CD4-positive, alpha-beta T cell treated with Interleukin-12 subunit alpha and Interleukin-12 subunit beta, for 1 hour (primary cell): ENCODE data around the gene DEFB131A.
"Not testable (repeated sequence)": the region's sequence is repeated elsewhere in the genome, so short reads cannot be mapped to it uniquely, and the experiment has no call there.

Experiments used
- DNase-seq: peaks from one replicate; pipeline ENCODE4 v3.0.0-alpha.2; 2020

DEFB131A gene, protein sequence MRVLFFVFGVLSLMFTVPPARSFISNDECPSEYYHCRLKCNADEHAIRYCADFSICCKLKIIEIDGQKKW

DNA sequence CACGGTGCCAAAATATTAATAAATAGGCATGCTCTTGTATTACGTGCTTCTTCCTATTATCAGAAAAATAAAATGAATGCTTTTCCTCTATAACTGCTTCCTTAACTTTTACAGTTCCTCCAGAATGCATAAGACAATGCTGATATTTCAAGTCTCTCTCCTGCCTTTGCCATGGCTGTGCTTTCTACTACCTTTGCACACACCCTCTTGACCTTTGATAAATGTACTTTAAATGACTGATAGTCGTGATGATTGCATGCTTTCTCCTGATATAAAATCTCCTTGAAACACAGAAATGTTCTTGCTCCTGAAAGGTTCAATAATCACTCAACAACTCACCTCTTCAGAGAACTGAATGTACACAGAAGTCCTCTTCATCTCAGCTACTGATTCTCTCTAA, at the start of gene DEFB131A:
Gene DEFB131A (plus strand): TSS at position 301 of the 400 bp plus-strand sequence. CDS start 120 bp downstream, outside the sequence.
- not testable (repeated sequence) for DNase-seq

DNA sequence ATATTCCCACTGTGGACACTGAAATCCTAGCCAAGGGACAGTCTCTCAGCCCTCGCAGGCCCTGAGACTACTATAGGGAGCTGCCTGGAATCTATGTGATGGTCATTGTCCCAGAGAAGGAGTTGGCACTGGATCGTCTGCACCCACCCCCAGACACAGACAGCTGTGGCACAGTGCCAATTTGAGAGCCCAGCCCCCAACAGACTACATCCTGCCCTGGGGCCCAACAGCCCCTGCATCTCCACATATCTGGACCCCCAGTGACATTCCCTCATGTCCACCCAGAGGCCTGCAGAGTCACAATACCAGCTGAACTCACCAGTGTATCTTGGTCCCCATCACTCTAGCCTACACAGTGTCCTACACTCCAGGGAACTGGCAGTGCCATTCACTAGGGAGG, 38.4 kb upstream of the DEFB131A start:
- not testable (repeated sequence) for DNase-seq

DNA sequence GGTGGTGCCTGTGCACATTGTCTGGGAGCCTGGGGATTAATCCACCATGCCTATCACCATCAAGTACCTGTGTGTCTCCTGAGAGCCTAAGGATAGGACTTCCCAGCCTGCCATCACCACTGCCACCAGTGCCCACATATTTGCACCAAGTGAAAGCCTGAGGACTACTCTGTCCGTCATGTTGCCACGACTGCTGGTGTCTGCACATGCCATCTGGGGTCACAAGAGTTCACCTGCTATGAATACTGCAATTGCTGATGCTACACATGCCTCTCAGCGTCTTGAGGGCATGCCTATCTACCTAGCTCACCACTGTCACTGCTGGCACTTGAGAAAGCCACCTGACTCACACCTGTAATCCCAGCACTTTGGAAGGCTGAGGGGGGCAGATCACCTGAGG, 37.7 kb upstream of the DEFB131A start:
- not testable (repeated sequence) for DNase-seq

DNA sequence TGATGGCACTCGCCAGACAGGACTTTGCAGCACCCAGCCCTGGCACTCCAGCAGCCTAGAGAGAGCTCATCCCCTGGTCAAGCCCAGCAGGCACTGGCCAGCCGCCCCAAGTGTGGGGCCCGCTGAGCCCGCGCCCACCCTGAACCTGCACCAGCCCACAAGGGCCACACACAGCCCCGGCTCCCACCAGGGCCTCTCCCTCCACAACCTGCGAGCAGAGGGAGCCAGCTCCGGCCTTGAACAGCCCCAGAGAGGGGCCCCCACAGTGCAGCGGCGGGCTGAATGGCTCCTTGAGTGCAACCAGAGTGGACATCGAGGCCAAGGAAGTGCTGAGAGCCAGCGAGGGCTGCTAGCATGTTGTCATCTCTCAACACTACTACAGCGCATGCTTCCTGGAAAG, 34.4 kb upstream of the DEFB131A start:
- DNase-seq: no peak

DNA sequence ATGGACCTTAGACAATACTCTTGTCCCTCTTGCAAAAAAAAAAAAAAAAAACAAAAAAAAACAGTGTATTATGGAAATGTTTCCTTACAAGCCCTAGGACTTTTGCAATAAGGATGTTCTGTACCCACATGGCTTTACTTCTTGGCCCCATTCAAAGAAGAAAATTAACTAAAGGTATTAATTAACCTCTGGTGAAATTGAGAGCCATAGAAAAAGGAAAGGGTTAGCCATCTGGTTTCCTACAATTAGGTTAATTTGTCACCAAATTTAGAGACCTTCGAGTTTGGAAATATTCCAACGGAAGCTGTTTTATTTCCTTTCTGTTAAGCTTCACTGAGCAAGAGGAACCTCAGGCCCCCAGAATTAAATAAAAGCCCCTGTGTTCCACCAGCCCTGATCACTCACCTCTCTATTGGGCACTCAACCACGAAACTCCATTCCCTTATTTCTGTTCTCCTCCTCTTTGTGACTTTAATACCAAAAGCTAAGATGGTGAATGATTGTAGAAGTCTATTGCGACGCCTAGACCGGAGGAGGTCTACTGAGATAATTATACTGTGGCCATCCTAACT, 22.2 kb upstream of the DEFB131A start:
- DNase-seq: not testable (repeated sequence)

DNA sequence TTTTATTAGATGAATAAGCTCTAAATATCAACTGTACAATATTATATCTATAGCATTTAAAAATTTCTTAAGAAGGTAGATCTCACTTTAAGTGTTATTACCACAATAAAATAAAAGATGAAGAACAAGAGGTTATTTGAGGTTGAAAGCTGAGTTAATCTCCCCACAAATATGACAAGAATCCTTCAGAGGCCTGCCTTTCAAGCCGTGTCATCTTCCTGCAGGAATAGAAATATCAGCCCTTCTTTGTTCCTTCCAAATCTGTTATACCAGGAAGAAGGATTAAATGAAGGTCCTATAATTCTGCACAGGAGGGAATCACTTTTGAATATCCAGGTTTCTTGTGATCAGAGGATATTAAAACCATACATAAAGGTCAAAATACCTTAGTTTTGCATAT, 18.3 kb upstream of the DEFB131A start:
- not testable (repeated sequence) for DNase-seq

DNA sequence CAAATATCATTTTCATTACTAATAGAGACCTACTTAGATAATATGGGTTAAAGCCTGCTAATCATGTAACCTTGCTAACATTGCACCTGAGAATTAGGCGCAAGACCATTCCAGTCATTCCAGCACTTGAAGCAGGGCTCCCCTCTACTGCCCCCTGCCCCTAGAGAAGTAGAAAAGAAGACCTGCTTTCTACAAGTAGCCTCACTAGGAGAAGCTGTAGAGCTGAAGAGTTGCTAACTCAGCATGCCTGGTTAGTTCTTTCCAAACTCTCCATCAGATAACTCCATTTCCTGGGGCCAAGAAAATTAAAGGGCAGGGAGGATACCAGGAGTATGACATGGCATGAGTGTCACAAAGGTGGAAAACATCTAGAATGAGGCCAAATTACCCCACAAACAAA, 14.2 kb upstream of the DEFB131A start:
- not testable (repeated sequence) for DNase-seq

DNA sequence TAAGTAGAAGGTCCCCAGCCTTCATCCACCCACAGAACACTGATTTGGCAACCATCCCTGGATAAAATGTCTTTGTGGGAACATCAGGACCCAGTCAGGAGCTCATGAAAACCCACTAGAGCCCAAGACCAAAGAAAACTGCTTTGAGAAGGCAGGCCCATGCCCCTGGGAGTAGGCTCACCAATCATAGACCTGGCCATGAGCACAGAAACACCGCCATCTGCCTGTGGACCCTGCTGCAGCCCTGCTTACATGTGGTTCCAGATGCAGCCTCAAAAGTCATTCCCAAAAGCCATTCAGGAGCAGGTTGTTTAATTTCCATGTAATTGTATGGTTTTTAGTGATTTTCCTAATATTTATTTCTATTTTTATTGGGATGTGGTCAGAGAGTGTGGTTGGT, 10.9 kb upstream of the DEFB131A start:
- DNase-seq: not testable (repeated sequence)

DNA sequence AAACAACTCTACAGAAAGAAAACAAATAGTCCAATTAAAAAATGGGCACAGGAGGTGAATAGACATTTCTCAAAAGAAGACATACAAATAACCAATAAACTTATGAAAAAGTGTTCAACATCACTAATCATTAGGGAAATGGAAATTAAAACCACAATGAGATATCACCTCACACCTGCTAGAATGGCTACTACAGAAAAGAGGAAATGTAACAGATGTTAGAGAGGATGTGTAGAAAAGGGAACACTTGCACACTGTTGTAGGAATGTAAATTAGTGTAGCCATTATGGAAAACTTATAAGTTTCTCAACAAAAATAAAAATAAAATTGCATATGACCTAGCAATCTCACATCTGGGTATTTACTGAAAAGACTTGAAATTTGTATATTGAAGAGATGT, 7.5 kb upstream of the DEFB131A start:
- DNase-seq: not testable (repeated sequence)

DNA sequence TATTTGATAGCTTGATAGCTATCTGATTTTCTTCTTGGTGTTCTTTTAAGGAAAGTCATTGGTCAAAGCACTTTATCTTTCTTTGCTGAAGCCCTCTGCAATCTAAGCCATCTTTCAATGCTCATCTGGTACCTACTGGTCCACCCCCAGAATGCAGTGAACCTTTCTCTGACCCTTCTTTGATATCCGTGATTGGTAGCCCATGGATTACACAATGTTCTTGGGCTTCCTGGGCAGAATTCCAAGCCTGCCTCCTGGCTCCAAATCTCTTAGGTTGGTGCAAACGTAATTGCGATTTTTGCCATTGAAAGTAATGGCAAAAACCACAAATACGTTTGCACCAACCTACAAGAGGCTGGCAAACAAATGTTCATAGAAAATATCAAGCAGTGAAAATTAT, 1.9 kb upstream of the DEFB131A start:
- DNase-seq: not testable (repeated sequence)

DNA sequence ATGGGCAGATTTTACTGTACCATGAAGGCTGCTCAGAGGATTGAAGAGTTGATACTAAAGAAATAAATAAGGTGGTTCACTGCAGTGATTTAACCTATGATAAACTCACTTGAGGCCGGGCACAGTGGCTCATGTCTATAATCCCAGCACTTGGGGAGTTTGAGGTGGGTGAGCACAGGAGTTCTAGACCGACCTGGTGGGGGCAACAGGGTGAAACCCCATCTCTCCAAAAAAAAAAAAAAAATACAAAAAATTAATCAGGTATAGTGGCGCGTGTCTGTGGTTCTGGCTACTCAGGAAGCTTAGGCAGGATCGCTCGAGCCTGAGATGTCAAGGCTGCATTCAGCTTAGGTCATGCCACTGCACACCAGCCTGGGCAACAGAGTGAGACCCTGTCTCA, 467 bp downstream of the DEFB131A start:
- not testable (repeated sequence) for DNase-seq

DNA sequence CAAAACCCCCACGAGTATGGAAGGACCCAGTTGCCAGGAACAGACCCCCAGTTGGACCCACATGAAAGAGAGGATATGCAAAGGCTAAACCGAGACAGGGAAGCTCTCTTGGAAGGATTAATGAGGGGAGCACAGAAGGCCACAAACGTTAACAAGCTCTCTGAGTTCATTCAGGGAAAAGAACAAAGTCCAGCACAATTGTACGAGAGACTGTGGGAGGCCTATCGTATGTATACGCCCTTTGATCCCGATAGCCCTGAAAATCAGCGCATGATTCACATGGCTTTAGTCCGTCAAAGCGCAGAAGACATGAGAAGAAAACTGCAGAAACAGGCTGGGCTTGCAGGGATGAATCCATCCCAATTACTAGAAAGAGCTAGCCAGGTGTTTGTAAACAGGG, 8.0 kb downstream of the DEFB131A start:
- DNase-seq: not testable (repeated sequence)

DNA sequence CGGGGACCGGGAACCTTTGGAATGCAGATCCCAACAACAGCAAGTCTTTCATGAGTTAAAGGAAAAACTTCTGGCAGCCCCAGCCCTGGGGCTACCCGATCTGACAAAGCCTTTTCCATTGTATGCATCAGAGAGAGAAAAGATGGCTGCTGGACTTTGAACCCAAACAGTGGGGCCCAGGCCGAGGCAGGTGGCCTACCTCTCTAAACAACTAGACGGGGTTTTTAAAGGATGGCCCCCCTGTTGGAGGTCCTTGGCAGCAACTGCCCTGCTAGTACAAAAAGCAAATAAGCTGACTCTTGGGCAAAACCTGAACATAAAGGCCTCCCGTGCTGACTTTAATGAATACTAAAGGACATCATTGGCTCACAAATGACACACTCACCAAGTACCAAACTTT, 10.1 kb downstream of the DEFB131A start:
- DNase-seq: not testable (repeated sequence)

DNA sequence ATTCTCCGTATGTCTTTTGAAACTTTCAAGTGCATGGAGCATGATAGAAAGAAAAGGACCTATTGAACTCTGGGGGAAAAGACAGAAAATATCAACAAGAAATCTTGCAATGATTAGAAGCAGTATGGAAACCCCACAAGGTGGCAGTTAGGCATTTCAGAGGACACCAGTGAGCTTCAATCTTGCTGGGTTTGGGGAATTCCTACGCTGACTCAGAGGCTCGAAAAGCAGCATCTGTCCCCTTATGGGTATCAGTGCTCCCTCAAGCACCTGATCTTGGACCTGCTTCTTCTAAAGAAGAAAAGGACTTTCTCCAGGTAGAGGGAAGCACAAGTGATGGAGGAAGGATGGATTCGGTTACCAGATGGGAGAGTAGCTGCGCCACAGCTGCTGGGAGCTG, 10.8 kb downstream of the DEFB131A start:
- not testable (repeated sequence) for DNase-seq

DNA sequence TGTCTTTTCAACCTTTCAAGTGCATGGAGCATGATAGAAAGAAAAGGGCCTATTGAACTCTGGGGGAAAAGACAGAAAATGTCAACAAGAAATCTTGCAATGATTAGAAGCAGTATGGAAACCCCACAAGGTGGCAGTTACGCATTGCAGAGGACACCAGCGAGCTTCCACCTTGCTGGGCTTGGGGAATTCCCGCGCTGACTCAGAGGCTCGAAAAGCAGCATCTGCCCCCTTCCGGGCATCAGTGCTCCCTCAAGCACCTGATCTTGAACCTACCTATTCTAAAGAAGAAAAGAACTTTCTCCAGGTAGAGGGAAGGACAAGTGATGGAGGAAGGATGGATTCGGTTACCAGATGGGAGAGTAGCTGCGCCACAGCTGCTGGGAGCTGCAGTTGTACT, 35.3 kb downstream of the DEFB131A start:
- DNase-seq: not testable (repeated sequence)

DNA sequence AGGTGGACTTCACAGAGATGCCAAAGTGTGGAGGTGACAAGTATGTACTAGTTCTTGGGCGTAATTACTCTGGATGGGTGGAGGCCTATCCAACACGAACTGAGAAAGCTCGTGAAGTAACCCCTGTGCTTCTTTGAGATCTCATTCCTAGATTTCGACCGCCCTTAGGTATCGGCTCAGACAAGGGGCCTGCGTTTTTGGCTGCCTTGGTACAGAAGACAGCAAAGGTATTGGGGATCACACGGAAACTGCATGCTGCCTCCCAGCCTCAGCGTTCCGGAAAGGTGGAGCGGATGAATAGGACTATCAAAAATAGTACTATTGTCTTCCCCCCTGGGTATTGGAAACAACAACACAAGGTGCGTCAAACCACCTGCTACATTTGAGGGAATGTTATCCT, 35.9 kb downstream of the DEFB131A start:
- DNase-seq: not testable (repeated sequence)

DNA sequence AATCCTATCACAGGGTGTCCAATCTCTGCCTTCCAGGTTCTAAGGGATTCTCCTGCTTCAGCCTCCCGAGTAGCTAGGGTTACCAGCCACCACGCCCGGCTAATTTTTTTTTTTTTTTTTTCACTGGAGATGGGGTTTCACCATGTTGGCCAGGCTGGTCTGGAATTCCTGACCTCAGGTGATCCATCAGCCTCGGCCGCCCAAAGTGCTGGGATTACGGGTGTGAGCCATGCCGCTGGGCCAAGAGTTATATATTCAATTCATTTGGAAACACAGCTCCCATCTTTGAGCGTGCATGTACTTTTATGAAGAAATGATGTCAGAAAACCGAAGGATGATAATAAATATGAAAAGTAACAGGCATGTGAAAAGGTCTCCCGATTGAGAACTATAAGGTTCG, 38.7 kb downstream of the DEFB131A start:
- not testable (repeated sequence) for DNase-seq

DNA sequence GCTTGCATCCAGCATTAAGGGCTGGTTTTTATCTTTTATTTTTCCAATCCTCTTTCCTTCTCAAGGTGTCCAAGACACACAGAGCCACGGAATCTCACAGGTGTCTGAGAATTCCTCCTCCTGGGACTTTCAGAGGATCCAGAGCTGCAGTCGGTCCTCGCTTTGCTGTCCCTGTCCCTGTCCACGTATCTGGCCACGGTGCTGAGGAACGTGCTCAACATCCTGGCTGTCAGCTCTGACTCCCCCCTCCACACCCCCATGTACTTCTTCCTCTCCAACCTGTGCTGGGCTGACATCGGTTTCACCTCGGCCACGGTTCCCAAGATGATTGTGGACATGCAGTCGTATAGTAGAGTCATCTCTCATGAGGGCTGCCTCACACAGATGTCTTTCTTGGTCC, 39.5 kb downstream of the DEFB131A start:
- DNase-seq: not testable (repeated sequence)

DNA sequence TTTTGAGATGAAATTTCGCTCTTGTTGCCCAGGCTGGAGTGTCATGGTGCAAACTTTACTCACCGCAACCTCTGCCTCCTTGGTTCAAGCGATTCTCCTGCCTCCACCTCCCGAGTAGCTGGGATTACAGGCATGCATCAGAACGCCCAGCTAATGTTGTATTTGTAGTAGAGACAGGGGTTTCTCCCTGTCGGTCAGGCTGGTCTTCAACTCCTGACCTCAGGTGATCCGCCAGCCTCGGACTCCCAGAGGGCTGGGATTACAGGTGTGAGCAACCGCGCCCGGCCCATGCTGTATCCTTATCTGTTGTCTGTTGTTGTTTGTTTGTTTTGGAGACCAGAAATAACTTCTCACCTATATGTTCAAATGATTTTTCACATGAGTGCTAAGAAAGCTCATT, 42.7 kb downstream of the DEFB131A start:
- DNase-seq: not testable (repeated sequence)

DNA sequence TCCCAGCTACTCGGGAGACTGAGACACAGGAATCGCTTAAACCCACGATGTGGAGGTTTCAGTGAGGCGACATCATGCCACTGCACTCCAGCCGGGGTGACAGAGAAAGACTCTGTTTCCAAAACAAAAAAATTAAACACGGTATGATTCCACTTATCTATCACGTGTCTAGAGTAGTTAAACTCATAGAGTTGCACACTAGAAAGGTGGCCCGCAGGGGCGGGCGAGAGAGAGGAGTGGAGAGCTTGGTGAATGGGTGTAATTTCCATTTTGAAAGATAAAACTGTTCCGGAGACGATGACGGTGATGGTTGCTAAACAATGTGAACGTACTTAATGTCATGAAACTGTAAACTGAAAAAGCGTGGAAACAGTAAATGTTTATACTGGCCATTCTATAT, 44.6 kb downstream of the DEFB131A start:
- DNase-seq: not testable (repeated sequence)

DNA sequence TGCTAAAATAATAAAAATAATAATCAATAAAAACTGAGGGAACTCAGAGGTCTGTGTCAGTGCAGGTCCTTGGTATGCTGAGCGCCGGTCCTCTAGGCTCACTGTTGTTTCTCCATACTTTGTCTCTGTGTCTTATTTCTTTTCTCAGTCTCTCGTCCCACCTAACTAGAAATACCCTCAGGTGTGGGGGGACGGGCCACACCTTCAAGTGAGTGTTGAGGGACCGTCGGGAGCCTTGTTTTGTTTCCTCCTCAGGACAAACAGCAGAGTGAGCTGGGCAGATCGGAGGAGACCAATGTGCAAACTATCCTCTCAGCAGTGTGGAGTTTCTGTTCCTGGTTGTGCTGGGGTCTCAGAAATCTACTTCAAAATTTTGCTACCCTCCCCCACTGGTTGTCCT, 46.3 kb downstream of the DEFB131A start:
- DNase-seq: not testable (repeated sequence)

DNA sequence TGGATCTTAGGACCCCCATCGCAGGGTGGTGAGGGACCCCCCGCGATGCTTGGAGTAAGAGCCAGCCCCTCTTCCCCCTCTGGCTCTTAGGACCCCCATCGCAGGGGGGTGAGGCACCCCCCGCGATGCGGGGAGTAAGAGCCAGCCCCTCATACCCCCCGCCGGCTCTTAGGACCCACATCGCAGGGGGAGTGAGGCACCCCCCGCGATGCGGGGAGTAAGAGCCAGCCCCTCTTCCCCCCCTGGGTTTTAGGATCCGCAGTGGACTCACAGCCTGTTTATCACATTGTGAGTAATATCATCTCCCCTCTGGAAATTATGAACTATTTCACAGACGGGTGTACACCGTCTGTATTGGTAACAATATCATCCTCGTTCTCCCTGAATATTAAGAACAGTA, 46.8 kb downstream of the DEFB131A start:
- DNase-seq: not testable (repeated sequence)

DNA sequence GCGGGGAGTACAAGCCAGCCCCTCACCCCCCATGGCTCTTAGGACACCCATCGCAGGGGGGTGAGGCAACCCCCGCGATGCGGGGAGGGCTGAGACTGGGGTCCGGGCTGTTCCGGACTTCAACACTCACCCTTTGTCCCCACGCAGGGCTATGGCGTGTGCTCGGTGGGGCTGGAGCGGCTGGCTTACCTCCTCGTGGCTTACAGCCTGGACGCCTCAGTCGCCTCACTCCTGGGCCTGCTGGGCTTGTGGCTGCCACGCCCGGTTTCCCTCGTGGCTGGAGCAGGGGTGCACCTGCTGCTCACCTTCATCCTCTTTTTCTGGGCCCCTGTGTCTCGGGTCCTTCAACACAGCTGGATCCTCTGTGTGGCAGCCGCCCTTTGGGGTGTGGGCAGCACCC, 49.4 kb downstream of the DEFB131A start:
- not testable (repeated sequence) for DNase-seq

DNA sequence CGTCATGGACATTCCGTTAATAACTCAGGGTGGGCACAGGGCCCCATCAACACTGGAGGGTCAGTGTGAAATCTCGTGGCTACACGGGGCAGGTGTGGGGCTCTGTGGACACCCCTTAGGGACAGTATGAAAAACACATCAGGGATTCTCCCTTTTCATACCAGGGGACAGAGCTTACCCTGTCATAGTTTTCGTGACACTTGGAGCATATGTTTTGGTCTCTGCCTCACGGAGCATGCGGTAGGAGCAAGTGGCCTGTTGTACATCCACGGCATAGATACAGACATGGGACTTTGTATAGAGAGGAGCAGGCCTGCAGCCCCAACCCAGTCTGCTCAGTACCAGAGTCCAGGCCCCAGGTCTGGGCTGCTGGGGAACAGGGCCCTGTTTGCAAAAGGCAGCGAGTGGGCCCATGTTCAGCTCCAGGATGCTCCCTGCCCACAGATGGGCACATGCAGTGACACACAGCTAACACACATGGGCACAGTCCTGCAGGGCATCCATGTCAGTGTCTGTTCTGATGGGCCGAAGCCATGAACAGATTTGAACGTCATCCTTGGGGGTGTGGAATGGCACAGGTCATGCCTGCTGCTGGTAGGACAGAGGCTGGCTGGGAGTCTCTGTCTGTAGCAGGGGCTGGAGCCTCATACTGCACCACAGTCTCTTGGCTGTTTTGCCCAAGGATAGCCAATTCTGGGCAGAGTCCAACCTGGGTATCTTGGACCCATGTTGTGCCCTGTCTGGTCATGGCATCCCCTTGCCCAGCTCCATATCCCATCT, 50.2 kb downstream of the DEFB131A start:
- DNase-seq: not testable (repeated sequence)
